ENCODE results near the gene HHAT.

GRCh38 chr1:210361665-210362064 is 33.0 kb downstream of the HHAT start:
- no peak for TF ChIP-seq EZH2phosphoT487 (IDR thresholded peaks at IDR 0.05; ENCODE audit: insufficient read depth, low read depth)
- TF ChIP-seq EZH2 (IDR thresholded peaks at IDR 0.05; ENCODE audit: insufficient read depth, poor library complexity, severe bottlenecking) = no peak

All from GM23248 (cell line).